CD8-positive, alpha-beta memory T cell (primary cell): Measurements from ENCODE around the gene GPX3. TPM values are rescaled to one million over a fixed set of nuclear protein-coding genes. Genes with fewer than 3 reads are reported as not detected.

ENCODE experiments used
- CTCF ChIA-PET: fragments of 350-600 bp; sonication (Branson Sonifier 250); formaldehyde crosslinking; loops from one replicate; lab custom pipeline; 2021; ENCODE audit warnings: antibody characterized with exemption; lab: Charles Lee
- POLR2A ChIA-PET: fragments of 350-600 bp; sonication (Branson Sonifier 250); formaldehyde crosslinking; loops from one replicate; lab custom pipeline; 2021; ENCODE audit warnings: antibody characterized with exemption; lab: Charles Lee
- DNase-seq, 5 donors: peaks; one replicate each; pipeline versions ENCODE4 v3.0.0 to v3.0.0-alpha.2; 2020 to 2022; ENCODE audit warnings: mixed read lengths in 1 of 5
- H3K27ac ChIP-seq: one replicate; pipeline ENCODE4 v1.7.0; 2013; ENCODE audit warnings: low read depth, mild to moderate bottlenecking, low read length, moderate library complexity
- H3K27me3 ChIP-seq: 2 replicates; pipeline ENCODE4 v1.7.0; 2013; ENCODE audit warnings: low read length, mild to moderate bottlenecking; ENCODE audit not compliant: insufficient read depth, poor library complexity, severe bottlenecking
- H3K36me3 ChIP-seq: 2 replicates; pipeline ENCODE4 v1.7.0; 2013; ENCODE audit warnings: mild to moderate bottlenecking, low read length, moderate library complexity; ENCODE audit not compliant: insufficient read depth
- H3K4me1 ChIP-seq: 2 replicates; pipeline ENCODE4 v1.7.0; 2013; ENCODE audit warnings: mild to moderate bottlenecking, low read length, moderate library complexity; ENCODE audit not compliant: insufficient read depth
- H3K4me3 ChIP-seq: 2 replicates; pipeline ENCODE4 v1.7.0; 2013; ENCODE audit warnings: mild to moderate bottlenecking, low read length
- H3K9me3 ChIP-seq: 2 replicates; pipeline ENCODE4 v1.7.0; 2013; ENCODE audit warnings: mild to moderate bottlenecking, low read length
- H3K27ac Mint-ChIP-seq, 8 donors: one replicate each; pipeline ENCODE4 v1.8.0; 2020 to 2021; ENCODE audit warnings: mixed read lengths in 8 of 8, mild to moderate bottlenecking in 6 of 8, inconsistent platforms in 3 of 8, moderate library complexity in 3 of 8
- H3K27me3 Mint-ChIP-seq, 2 donors: one replicate each; pipeline ENCODE4 v1.8.0; 2020 to 2021; ENCODE audit warnings: mixed read lengths in 2 of 2, mild to moderate bottlenecking in 1 of 2, moderate library complexity in 1 of 2
- H3K36me3 Mint-ChIP-seq, 3 donors: one replicate each; pipeline ENCODE4 v1.8.0; 2020 to 2021; ENCODE audit warnings: mixed read lengths in 3 of 3, inconsistent platforms in 1 of 3, mild to moderate bottlenecking in 1 of 3
- H3K4me1 Mint-ChIP-seq, 3 donors: one replicate each; pipeline ENCODE4 v1.8.0; 2020 to 2021; ENCODE audit warnings: mixed read lengths in 3 of 3, inconsistent platforms in 1 of 3, mild to moderate bottlenecking in 1 of 3
- H3K4me3 Mint-ChIP-seq, 7 donors: one replicate each; pipeline ENCODE4 v1.8.0; 2020 to 2021; ENCODE audit warnings: mixed read lengths in 7 of 7, mild to moderate bottlenecking in 6 of 7, moderate library complexity in 4 of 7, inconsistent platforms in 2 of 7
- H3K9me3 Mint-ChIP-seq, 5 donors: one replicate each; pipeline ENCODE4 v1.8.0; 2020 to 2022; ENCODE audit warnings: mixed read lengths in 5 of 5, mild to moderate bottlenecking in 3 of 5, moderate library complexity in 2 of 5, inconsistent platforms in 1 of 5
- polyA plus RNA-seq: library from polyadenylated mRNA; unstranded; fragments of 300-500 nt; fragmentation: Illumina TruSeq; gene quantifications from one replicate; pipeline ENCODE4 v1.2.3, GENCODE V29; 2021
- total RNA-seq, 2 experiments: library from RNA; stranded (reverse); gene quantifications; one replicate each; pipeline ENCODE4 v1.2.3, GENCODE V29; 2021

Gene GPX3
- total and polyA plus RNA-seq, 3 experiments from 2014 or later = 0.63 TPM; not detected in 2

- ChIA-PET CTCF (interaction anchor here (1.2 to 1.9 kb wide), 2 partner anchors 114 to 164 kb away, joined by 4 read pairs; no protein-coding TSS in a partner anchor), POLR2A (no interaction called here)
- Mint-ChIP-seq H3K27ac (peak overlapping the region in 1 of 8 donors; percentile 67), H3K36me3 (peaks cover 0 to 5% (median 4%) of the 10 kb centered on the region in 3 donors), H3K9me3 (no peaks in the 10 kb centered on the region), H3K27me3 (peaks cover 4 to 13% of the 10 kb centered on the region in 2 donors), H3K4me1 (no peaks in the 10 kb centered on the region), H3K4me3 (no peak overlapping the region)
- Histone ChIP-seq H3K4me1 (no peaks in the 10 kb centered on the region), H3K4me3 (no peak overlapping the region), H3K9me3 (no peaks in the 10 kb centered on the region), H3K27me3 (no peaks in the 10 kb centered on the region), H3K36me3 (no peaks in the 10 kb centered on the region), H3K27ac (no peak overlapping the region)
- no peak for DNase-seq
Measured at GRCh38 chr5:151001436-151001835, 19.0 kb upstream of the GPX3 start.

GRCh38 chr5:151002250-151002649 lies 18.1 kb upstream of the GPX3 start:
- no peaks in the 10 kb centered on the region for H3K36me3 ChIP-seq
- no peak overlapping the region for H3K4me3 ChIP-seq
- H3K4me1 ChIP-seq = no peaks in the 10 kb centered on the region
- Mint-ChIP-seq H3K27me3 (peaks cover 4 to 13% of the 10 kb centered on the region in 2 donors), H3K4me3 (no peak overlapping the region), H3K9me3 (no peaks in the 10 kb centered on the region), H3K4me1 (no peaks in the 10 kb centered on the region), H3K36me3 (peaks cover 0 to 5% (median 4%) of the 10 kb centered on the region in 3 donors), H3K27ac (no peak overlapping the region)
- H3K27me3 ChIP-seq = no peaks in the 10 kb centered on the region
- H3K9me3 ChIP-seq = no peaks in the 10 kb centered on the region
- no peak overlapping the region for H3K27ac ChIP-seq
- POLR2A ChIA-PET = no interaction called here
- DNase-seq = no peak
- CTCF ChIA-PET = interaction anchor here (1.0 to 1.9 kb wide), 2 partner anchors 124 to 163 kb away, joined by 3 to 4 read pairs; no protein-coding TSS in a partner anchor

- no peaks in the 10 kb centered on the region for H3K4me1 Mint-ChIP-seq
- H3K4me1 ChIP-seq = no peaks in the 10 kb centered on the region
- CTCF ChIA-PET = interaction anchor here (1.0 kb wide), 1 partner anchor 123 kb away, joined by 3 read pairs; no protein-coding TSS in a partner anchor
- peaks cover 4 to 19% of the 10 kb centered on the region in 2 donors for H3K27me3 Mint-ChIP-seq
- no peak overlapping the region for H3K27ac ChIP-seq
- no peaks in the 10 kb centered on the region for H3K9me3 ChIP-seq
- no peaks in the 10 kb centered on the region for H3K27me3 ChIP-seq
- DNase-seq = no peak
- no peak overlapping the region for H3K4me3 ChIP-seq
- POLR2A ChIA-PET = no interaction called here
- H3K9me3 Mint-ChIP-seq = no peaks in the 10 kb centered on the region
- peak overlapping the region in 1 of 8 donors; percentile 61 for H3K27ac Mint-ChIP-seq
- H3K36me3 ChIP-seq = no peaks in the 10 kb centered on the region
- H3K4me3 Mint-ChIP-seq = no peak overlapping the region
- peaks cover 0 to 5% (median 4%) of the 10 kb centered on the region in 3 donors for H3K36me3 Mint-ChIP-seq
Measured at GRCh38 chr5:151002681-151003502, 17.5 kb upstream of the GPX3 start.

DNA sequence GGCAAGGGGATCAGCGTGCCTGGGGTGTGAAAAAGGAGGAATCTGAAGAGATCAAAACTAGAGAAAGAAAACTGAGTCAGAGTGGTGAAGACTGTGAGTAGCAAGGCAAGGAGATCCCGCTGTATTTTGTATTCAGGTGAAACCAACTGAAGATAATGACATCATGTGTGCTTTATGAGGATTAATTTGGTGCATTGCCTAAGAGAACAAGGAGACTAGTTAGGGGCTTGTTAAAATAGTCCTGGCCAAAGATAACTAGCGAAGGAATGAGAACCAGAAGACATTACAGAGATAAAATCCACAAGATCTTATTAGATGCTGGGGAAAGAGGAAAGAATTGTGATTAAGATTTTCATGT lies 16.9 kb upstream of the GPX3 start:
- no peak for DNase-seq
- no peak overlapping the region for H3K4me3 Mint-ChIP-seq
- Histone ChIP-seq H3K4me1 (no peaks in the 10 kb centered on the region), H3K27ac (no peak overlapping the region), H3K9me3 (no peaks in the 10 kb centered on the region), H3K4me3 (no peak overlapping the region), H3K36me3 (no peaks in the 10 kb centered on the region), H3K27me3 (no peaks in the 10 kb centered on the region)
- H3K4me1 Mint-ChIP-seq = no peaks in the 10 kb centered on the region
- H3K36me3 Mint-ChIP-seq = peaks cover 0 to 5% (median 4%) of the 10 kb centered on the region in 3 donors
- no peaks in the 10 kb centered on the region for H3K9me3 Mint-ChIP-seq
- CTCF ChIA-PET = no interaction called here
- H3K27me3 Mint-ChIP-seq = peaks cover 6 to 19% of the 10 kb centered on the region in 2 donors
- POLR2A ChIA-PET = no interaction called here
- no peak overlapping the region for H3K27ac Mint-ChIP-seq

DNA sequence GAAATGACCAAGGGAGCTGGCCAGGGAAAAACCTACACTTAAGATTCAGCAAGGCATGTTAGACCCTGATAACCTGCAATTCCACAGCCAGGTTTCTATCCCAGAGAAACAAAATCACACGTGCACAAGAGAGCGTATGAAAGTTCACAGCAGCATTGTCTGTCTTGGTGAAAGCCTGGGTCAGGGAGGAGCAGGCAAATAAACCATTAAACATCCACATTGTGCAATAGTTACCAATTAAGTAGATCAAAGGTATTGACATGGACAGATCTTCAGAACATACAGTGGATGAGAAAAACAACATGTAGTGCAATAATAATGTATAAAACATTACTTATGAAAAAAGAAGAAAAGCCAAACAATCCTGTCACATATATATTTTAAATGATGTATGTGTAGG lies 15.9 kb upstream of the GPX3 start:
- ChIA-PET POLR2A (no interaction called here), CTCF (no interaction called here)
- peaks cover 0 to 5% (median 4%) of the 10 kb centered on the region in 3 donors for H3K36me3 Mint-ChIP-seq
- H3K4me3 ChIP-seq = no peak overlapping the region
- no peak for DNase-seq
- no peaks in the 10 kb centered on the region for H3K27me3 ChIP-seq
- H3K4me3 Mint-ChIP-seq = no peak overlapping the region
- H3K9me3 ChIP-seq = no peaks in the 10 kb centered on the region
- H3K27me3 Mint-ChIP-seq = peaks cover 7 to 16% of the 10 kb centered on the region in 2 donors
- peak overlapping the region in 1 of 8 donors; percentile 41 for H3K27ac Mint-ChIP-seq
- no peaks in the 10 kb centered on the region for H3K36me3 ChIP-seq
- H3K4me1 Mint-ChIP-seq = no peaks in the 10 kb centered on the region
- no peak overlapping the region for H3K27ac ChIP-seq
- no peaks in the 10 kb centered on the region for H3K4me1 ChIP-seq
- no peaks in the 10 kb centered on the region for H3K9me3 Mint-ChIP-seq

DNA sequence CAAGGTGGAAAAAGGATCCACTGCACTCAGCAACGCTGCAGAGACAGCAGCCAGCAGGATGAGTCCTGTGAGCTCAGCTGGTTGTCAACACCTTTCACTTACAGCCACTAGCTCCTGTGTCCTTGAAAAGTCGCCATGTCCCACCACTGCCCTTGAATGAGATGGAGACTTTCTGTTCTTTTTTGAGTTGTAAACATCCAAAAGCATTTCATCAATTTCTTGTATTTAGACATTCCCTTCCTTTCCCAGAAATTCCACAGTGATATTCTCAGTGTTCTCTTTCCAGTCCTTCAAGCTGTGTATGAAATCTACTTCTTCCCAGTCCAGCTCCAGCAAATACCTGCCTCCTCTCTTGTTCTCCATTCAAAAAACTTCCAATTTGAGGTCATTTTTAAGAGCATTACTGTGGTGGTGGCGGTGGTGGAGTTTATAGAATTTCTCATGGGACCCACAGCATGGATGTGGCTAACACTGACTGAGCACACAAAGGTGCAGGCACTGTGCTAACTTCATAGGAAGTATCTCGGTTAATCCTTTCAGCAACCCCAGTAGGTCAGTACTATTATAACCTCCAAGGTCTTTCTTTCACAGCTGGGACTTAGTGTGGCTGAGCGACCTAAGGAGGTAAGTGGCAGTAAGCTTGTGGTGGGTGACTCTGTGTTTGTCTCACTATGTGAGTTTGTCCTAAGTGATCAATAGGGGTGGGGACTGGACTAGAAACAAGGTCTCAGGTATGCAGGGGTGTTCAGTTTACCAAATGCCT lies 15.0 kb upstream of the GPX3 start:
- Histone ChIP-seq H3K36me3 (no peaks in the 10 kb centered on the region), H3K4me3 (no peak overlapping the region), H3K4me1 (no peaks in the 10 kb centered on the region), H3K27ac (no peak overlapping the region), H3K27me3 (no peaks in the 10 kb centered on the region), H3K9me3 (no peaks in the 10 kb centered on the region)
- H3K27me3 Mint-ChIP-seq = peaks cover 7 to 15% of the 10 kb centered on the region in 2 donors
- H3K36me3 Mint-ChIP-seq = peaks cover 0 to 4% (median 4%) of the 10 kb centered on the region in 3 donors
- no peak overlapping the region for H3K27ac Mint-ChIP-seq
- H3K4me3 Mint-ChIP-seq = no peak overlapping the region
- H3K4me1 Mint-ChIP-seq = no peaks in the 10 kb centered on the region
- POLR2A ChIA-PET = no interaction called here
- CTCF ChIA-PET = no interaction called here
- H3K9me3 Mint-ChIP-seq = no peaks in the 10 kb centered on the region
- DNase-seq = no peak

- Mint-ChIP-seq H3K36me3 (peaks cover 0 to 4% (median 3%) of the 10 kb centered on the region in 3 donors), H3K27ac (no peak overlapping the region), H3K9me3 (no peaks in the 10 kb centered on the region), H3K4me1 (no peaks in the 10 kb centered on the region), H3K4me3 (no peak overlapping the region), H3K27me3 (peaks cover 7 to 13% of the 10 kb centered on the region in 2 donors)
- Histone ChIP-seq H3K4me3 (no peak overlapping the region), H3K27ac (no peak overlapping the region), H3K9me3 (no peaks in the 10 kb centered on the region), H3K4me1 (no peaks in the 10 kb centered on the region), H3K27me3 (no peaks in the 10 kb centered on the region), H3K36me3 (no peaks in the 10 kb centered on the region)
- POLR2A ChIA-PET = no interaction called here
- CTCF ChIA-PET = no interaction called here
- DNase-seq = no peak
Measured at GRCh38 chr5:151005950-151006576, 14.3 kb upstream of the GPX3 start.
